HEK293T (cell line): Measurements from ENCODE around the gene MGST1.

Experiments used
- BHLHE40 ChIP-seq: fragments of 450-650 bp; IDR thresholded peaks from 2 replicates; pipeline ENCODE4 v1.6.1; 2016; ENCODE audit warnings: mild to moderate bottlenecking, moderate library complexity, borderline replicate concordance
- ELF4 ChIP-seq: fragments of 450-650 bp; IDR thresholded peaks from 2 replicates; pipeline ENCODE4 v1.6.1; 2017; ENCODE audit warnings: antibody characterized with exemption
- FOXA1 ChIP-seq: fragments of 450-650 bp; IDR thresholded peaks from 2 replicates; pipeline ENCODE4 v1.6.1; 2016; ENCODE audit warnings: mild to moderate bottlenecking
- FOXK2 ChIP-seq: fragments of 450-650 bp; IDR thresholded peaks from 2 replicates; pipeline ENCODE4 v1.6.1; 2016; ENCODE audit warnings: mild to moderate bottlenecking
- FOXM1 ChIP-seq: fragments of 450-650 bp; IDR thresholded peaks from 2 replicates; pipeline ENCODE4 v1.6.1; 2017; ENCODE audit warnings: mild to moderate bottlenecking, borderline replicate concordance
- HDGF ChIP-seq: fragments of 450-650 bp; IDR thresholded peaks from 2 replicates; pipeline ENCODE4 v1.6.1; 2017; ENCODE audit warnings: antibody characterized with exemption, borderline replicate concordance
- L3MBTL2 ChIP-seq: fragments of 450-650 bp; conservative IDR thresholded peaks from 2 replicates; pipeline ENCODE4 v1.6.1; 2016; ENCODE audit warnings: mild to moderate bottlenecking
- SP1 ChIP-seq: fragments of 450-650 bp; IDR thresholded peaks from 2 replicates; pipeline ENCODE4 v1.6.1; 2017
- SUZ12 ChIP-seq: fragments of 450-650 bp; IDR thresholded peaks from 2 replicates; pipeline ENCODE4 v1.6.1; 2016; ENCODE audit warnings: mild to moderate bottlenecking
- TARDBP ChIP-seq: fragments of 450-650 bp; IDR thresholded peaks from 2 replicates; pipeline ENCODE4 v1.6.1; 2016
- ZNF384 ChIP-seq: fragments of 450-650 bp; IDR thresholded peaks from 2 replicates; pipeline ENCODE4 v1.6.1; 2016
- TF ChIP-seq, protein P1 (sequence below): fragments of 450-650 bp; IDR thresholded peaks from 2 replicates; pipeline ENCODE4 v1.6.1; 2016

DNA sequence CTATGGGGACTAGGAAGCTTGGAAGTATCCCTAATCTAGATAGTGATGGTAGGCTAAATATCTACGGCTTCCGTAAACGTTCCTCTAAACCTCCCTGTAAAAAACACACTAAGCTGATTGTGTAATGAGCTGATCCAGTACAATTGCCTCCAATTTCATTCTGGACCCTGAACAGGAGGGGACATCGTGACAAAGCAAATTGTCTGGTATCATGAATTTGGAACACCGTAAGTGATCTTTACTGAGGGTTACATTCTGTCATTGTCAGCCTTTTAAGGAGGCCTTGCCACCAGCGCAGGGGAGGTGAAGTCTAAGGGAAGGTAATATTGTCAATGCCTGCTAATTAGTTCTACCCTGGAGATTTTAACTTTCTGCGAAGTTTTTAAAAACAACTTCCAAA is 487 bp upstream of the MGST1 start:
- no peak for TF ChIP-seq ZNF384
- TF ChIP-seq SUZ12: no peak
- no peak for TF ChIP-seq BHLHE40
- TF ChIP-seq, protein P1, sequence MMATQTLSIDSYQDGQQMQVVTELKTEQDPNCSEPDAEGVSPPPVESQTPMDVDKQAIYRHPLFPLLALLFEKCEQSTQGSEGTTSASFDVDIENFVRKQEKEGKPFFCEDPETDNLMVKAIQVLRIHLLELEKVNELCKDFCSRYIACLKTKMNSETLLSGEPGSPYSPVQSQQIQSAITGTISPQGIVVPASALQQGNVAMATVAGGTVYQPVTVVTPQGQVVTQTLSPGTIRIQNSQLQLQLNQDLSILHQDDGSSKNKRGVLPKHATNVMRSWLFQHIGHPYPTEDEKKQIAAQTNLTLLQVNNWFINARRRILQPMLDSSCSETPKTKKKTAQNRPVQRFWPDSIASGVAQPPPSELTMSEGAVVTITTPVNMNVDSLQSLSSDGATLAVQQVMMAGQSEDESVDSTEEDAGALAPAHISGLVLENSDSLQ: no peak
- no peak for TF ChIP-seq L3MBTL2
- no peak for TF ChIP-seq FOXA1
- no peak for TF ChIP-seq TARDBP
- no peak for TF ChIP-seq HDGF
- no peak for TF ChIP-seq SP1
- no peak for TF ChIP-seq ELF4
- no peak for TF ChIP-seq FOXK2
- no peak for TF ChIP-seq FOXM1
